Activated CD8-positive, alpha-beta memory T cell treated with anti-CD3 and anti-CD28 coated beads for 36 hours (primary cell): ENCODE data around the gene DDO. TPM values are rescaled to one million over a fixed set of nuclear protein-coding genes. Genes with fewer than 3 reads are reported as not detected.

ENCODE experiments used
- CTCF ChIA-PET: fragments of 350-600 bp; sonication (Branson Sonifier 250); formaldehyde crosslinking; loops from one replicate; lab custom pipeline; 2021; ENCODE audit warnings: antibody characterized with exemption; lab: Charles Lee
- POLR2A ChIA-PET: fragments of 350-600 bp; sonication (Branson Sonifier 250); formaldehyde crosslinking; loops from one replicate; lab custom pipeline; 2021; ENCODE audit warnings: antibody characterized with exemption; lab: Charles Lee
- total RNA-seq, 2 experiments: library from RNA; stranded (reverse); gene quantifications; one replicate each; pipeline ENCODE4 v1.2.3, GENCODE V29; 2021

Gene DDO
- total RNA-seq, 2 experiments from 2014 or later: not detected

DNA sequence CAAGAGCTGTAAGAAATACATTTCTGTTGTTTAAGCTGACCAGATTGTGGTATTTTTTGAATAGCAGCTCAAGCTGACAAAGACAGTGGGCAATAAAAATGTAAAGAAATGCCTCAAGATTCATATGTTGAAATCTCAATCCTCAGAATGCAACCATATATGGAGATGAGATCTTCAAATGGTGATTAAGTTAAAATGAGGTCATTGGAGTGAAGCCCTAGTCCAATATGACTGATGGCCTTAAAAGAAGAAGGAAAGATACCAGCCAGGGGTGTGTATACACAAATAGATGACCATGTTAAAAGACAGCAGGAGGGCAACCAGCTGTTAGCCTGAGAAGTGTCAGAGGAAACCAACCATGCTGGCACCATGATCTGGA, 7.1 kb upstream of the DDO start:
- POLR2A ChIA-PET: no interaction called here

DNA sequence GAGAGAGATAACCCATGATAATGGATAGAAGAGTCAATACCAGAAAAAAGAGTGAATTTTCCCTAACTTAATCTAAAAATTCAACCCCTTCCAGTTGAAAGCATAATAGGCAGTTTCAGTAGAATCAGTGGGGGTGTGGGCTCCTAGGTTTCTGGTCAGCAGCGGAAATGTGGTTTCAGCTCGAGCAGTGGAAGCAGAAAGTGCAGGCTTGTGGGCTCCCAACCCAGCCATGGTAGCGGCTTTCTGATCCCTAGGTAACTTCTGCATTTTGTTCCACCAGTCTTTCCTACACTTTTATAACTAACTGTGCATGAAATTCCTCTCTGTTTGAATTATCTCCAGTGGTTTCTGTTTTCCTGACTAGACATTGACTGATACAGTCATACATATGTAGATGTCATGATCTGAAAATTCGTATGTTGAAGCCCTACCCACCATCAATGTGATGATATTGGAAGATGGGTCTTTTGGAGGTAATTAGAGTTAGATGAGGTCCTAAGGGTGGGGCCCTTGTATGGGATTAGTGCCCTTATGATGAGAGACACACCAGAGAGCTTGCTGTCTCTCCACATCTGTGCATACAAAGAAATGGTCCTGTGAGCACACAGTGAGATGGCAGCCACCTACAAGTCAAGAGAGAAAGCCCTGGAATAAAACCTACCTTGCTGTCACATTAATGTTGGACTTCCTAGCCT, 6.5 kb upstream of the DDO start:
- CTCF ChIA-PET: no interaction called here
- POLR2A ChIA-PET: no interaction called here

More for the DNA sequence above, 7.1 kb upstream of the DDO start:
- CTCF ChIA-PET: no interaction called here

DNA sequence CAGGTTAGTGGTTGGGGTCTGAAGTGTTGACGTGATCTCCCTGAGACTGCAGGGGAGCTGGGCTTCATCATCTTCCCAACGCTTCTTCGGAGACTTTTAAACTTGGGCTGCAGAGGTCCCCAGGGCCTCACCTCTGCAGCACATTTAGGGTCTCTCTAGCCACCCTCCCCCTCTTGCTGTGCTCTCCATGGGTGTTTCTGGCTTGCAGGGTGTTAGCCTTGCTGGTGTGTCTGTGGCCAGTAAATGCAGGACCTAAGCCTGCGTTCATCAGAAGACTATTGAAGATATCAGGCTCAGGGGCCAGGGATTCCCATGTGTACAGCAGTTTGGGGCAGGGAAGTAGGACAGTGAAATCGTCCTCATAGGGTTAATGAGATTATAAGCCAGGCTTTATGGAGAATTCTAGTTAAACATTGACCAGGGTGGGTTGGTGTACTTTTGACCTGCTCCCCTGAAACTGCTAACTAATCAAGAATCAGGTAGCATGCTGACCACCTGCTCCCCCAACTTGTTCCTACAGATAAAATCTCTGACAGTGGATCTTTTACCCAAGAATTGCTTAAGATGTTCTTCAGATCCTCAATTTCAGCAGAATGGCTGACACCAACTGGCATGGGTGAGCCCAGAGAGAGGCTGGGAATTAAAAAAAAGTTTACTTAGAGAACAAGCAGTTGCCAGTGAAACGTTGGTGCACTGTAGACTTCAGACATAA, 3.8 kb upstream of the DDO start:
- CTCF ChIA-PET: no interaction called here
- POLR2A ChIA-PET: no interaction called here

DNA sequence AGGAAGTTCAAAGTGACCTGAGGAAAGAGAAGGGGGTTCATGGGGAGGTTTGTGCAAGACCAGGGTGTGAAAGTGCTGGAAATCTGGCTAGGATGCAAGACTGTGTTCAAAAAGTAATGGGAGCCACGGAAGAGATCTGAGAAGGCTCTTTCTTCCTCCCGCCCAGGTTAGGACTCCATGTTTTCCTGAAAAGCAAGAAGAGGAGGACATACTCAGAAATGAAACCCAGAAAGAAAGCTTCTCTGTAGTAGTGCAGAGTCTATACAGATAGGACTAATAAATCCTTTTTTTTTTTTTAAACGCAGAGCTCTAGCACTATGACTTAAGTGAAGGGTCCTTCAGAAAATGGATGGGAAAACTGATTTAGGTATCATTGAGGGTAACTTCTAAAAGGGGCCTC, 3.2 kb upstream of the DDO start:
- POLR2A ChIA-PET: no interaction called here
- CTCF ChIA-PET: no interaction called here

DNA sequence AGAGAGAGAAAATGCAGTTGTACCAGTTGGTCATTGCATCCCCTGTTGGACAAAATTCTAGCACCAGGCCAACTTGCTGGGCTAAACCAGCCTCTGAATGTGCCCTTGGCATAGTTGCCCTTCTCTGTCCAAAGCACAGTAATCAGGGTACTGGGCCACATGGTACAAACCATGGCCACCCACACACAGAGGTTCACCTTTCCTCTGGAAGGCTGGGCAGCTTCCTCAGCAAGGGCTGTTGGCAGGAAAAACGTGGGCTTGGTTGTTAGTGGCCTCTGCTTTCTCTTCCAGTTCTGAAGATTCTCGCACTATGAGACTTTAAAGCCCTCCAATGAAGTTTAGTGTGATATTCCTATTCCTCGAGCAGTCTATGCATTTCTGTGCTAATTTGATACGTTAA, 706 bp downstream of the DDO start:
- CTCF ChIA-PET: interaction anchor here (0.7 kb wide), 1 partner anchor 1311 kb away, joined by 3 read pairs; no protein-coding TSS in a partner anchor
- POLR2A ChIA-PET: no interaction called here

DNA sequence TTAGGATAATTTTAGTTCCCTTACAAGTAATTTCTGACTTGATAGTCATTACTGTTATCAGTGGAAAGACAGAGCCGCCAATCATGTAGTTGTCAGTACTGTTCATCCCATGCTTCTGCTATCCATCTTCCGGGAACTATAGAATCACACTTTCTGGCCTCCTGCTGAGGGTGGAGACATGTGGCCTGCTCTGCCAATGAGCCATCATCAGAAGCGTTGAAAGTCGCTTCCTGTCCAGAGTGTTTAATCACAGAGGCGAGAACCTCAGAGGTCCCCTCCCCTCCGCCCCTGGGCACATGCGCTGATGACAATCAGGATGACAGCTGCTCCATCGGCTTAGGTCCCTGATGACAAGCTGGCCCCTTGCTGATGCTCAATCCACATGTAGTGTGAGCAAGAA, 3.0 kb downstream of the DDO start:
- CTCF ChIA-PET: no interaction called here
- POLR2A ChIA-PET: no interaction called here

DNA sequence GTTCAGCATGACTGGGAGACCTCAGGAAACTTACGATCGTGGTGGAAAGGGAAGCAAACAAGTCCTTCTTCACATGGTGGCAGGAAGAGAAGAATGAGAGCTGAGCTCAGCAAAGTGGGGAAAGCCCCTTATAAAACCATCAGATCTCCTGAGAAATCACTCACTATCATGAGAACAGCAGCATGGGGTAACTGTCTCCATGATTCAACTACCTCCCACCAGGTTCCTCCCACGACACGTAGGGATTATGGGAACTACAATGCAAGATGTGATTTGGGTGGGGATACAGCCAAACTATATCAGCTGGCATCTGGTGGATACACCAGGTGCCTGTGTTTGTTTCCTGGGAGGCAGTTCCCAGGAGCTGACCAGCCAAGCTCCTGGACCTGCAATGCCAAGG, 4.9 kb downstream of the DDO start:
- POLR2A ChIA-PET: no interaction called here
- CTCF ChIA-PET: interaction anchor here (1.1 kb wide), 1 partner anchor 10 kb away, joined by 5 read pairs; no protein-coding TSS in a partner anchor

DNA sequence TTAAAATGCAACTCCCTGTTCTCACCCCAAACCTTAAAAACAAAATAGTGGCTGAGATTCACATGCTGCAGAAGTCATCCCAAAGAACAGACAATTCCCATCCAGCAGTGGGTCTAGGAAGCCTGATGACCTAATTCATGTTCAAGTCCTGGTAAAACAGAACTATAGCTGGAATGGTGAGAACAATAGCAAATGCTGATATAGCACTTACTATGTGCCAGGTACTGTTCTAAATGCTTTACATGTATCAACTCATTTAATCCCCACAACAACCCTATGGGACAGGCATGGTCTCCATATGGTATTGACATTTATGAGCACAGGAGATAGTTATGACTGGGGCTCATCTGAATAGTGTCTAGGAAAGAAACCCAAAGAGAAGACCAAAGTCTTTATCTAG, 5.6 kb downstream of the DDO start:
- CTCF ChIA-PET: no interaction called here
- POLR2A ChIA-PET: no interaction called here

DNA sequence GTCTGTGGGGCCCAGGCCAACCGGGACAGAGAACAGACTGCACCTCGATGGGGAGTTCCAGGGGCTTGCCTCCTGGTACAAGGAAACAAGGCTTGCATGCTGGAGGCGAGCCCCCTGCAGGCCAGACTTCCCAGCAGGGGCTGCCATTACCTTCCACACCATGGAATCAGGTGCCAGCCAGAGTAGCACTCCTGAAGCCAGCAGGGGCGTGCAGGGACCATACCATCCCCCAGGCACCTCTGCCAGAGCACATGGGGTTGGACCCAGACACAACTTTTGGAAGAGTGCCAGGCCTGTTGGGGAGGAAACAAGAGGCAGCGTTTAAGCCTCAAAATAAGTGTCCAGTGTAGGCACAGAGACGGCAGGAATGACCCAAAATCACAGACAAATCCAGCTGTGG, 6.5 kb downstream of the DDO start:
- CTCF ChIA-PET: no interaction called here

DNA sequence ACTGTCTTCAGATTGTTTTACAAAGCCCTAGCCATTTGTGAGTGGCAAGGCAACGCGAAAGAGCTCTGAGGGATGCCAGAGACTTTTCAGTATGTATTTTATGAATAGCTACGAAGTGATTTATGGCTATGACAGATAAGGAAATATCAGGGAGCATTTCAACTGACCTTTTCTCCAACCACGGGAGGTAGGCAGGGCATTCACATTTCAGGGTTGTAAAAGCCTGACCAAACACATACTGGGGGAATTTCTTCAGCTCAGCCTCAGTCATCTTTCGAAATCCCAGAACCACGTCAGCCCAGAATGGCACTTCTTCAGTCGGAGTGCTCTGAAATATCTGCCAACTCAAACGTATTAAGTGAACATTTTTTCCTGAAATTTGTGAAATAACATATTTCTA, 10.8 kb downstream of the DDO start:
- POLR2A ChIA-PET: no interaction called here
- CTCF ChIA-PET: no interaction called here

More for the DNA sequence above, 6.5 kb downstream of the DDO start:
- POLR2A ChIA-PET: no interaction called here

DNA sequence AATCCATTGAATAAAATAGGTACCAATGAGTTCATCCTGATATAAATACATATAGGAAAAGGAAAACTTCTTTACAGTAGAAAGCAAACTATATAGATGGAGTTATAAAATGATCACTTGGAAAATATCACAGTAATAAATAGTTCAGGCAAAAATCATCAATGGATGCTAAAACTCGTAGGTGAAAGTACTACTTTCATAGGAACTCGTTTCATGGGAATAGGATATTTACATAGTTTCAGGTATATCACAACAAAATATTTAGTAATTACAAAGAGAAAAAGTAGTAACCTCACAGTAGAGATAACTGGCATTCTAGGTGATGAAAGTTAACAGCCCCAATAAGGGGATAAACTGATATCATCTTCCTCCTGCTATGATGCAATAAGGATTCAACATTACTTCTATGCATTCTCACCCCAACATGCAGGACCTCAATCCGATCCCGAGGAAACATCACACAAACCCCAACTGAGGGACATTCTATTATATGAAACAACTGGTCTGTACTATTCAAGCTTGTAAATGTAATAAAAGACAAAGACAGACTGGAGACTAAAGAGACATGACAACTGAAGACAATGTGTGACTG, 13.7 kb downstream of the DDO start:
- ChIA-PET CTCF (interaction anchor here (1.3 kb wide), 1 partner anchor 10 kb away, joined by 3 read pairs; no protein-coding TSS in a partner anchor), POLR2A (no interaction called here)

DNA sequence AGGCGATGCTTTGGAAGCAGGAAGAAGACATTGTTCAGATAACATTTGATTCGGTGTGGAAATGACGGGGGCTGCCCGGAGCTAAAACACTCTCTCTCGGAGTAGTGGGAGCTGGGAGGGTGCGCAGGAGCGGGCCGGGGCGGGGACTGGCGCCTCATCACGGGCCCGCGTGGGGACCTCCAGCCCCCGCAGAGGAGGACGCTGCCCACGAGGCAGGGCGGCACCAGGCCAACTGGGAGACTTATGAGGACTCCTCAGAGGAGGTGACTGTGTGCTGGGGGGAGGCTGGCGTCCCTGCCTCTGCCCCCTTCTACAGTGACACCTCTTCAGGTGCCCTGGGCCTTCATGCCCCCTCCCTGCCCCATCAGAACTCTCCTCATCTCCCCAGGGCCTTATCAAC, 15.2 kb downstream of the DDO start:
- POLR2A ChIA-PET: no interaction called here

DNA sequence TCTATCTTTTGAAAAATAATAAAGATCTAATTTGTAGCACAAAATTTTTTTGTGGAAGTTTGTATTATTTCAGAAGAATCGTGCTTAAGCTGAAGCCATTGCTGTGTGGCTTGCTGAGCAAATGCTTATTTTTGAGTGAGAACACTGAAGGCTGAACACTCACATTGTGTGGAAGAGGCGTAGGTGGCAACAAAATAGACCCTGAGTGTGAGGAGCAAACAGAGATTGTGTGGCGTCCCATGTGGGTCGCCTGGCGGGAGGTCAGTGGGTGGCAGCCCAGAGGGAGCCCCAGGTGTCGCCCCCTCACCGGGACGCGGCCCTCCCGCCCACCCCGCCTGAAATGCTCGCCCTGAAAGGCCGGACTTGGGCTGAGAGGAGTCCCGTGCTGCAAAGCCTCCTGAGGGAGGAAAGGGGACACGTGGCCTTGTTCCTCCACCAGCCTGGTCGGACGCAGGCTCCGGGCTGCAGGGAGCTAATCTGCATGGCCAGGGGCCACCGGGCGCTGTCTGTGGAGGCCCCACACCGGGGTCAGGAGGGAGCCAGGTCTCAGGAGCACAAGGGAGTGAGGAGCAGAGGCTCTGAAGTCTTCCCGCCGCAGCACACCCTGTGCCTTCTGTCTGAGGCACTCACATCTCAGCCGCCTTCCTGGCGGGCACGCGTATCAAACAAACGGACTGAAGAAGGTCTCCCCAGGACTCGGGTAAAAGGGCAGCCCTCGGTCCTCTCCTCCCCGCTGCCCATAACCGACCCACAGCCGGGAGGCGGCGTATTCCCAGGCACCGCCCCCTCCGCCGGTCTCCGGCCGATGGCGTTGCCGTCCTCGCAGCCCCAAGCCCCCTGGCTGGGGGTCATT, 15.9 kb downstream of the DDO start:
- ChIA-PET POLR2A (no interaction called here), CTCF (no interaction called here)

More for the DNA sequence above, 15.2 kb downstream of the DDO start:
- CTCF ChIA-PET: interaction anchor here (1.0 kb wide), 1 partner anchor 11 kb away, joined by 5 read pairs; no protein-coding TSS in a partner anchor

DNA sequence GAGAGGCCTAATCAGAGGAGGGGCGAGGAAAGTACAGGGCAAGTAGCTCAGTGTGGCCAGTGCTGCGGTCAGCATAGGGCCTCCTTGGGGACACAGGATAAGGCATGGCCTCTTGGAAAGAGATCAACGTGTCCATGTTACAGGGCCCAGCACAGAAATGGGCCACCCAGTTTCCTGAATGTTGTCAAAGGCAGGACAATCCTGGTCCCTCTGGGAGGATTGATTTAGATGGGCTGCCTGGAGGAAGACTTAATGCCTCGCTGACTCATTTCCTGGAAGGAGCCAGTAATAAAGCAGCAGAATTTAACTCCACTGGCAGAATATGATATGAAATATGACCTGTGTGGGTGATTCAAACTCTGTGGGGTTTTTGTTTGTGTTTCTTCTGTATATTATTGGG, 16.6 kb downstream of the DDO start:
- ChIA-PET POLR2A (no interaction called here), CTCF (no interaction called here)

DNA sequence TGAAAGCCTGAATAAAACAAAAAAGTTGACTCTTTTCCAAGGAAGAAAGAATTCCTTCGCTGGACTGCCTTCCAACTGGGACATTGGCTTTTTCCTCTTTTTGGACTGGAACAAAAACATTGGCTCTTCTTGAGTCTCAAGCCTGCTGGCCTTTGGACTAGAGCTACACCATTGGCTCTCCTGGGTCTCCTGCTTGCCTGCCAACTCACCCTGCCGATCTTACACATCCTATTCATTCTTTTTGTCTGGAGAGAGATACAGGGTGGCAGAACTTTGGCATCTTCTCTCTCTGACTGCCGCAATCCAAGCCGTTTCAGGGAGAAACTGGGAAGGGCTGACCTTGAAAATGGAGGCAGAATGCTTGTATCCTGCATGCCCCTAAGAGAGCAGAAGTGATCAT, 20.2 kb downstream of the DDO start:
- POLR2A ChIA-PET: no interaction called here
- CTCF ChIA-PET: interaction anchor here (1.4 kb wide), 1 partner anchor 355 kb away, joined by 4 read pairs; no protein-coding TSS in a partner anchor

DNA sequence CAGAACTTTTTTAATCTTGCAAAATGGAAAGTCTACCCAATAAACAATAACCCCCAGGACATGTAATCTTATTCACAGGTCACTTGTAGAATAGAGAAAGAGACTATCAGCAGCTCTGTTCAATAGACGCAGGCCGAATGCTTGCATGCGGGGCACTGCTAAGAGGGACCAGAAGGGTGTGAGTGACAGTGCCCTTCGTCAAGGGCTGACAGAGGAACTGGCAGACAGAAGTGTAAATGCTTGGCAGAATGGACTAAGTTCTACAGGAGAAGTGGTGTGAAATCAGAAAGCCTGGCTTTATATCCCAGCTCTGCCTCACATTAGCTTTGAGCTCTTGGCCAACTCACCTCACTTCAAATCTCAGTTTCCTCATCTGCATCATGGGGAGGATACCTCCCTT, 21.0 kb downstream of the DDO start:
- CTCF ChIA-PET: interaction anchor here (1.4 kb wide), 1 partner anchor 354 kb away, joined by 4 read pairs; no protein-coding TSS in a partner anchor
- POLR2A ChIA-PET: no interaction called here

DNA sequence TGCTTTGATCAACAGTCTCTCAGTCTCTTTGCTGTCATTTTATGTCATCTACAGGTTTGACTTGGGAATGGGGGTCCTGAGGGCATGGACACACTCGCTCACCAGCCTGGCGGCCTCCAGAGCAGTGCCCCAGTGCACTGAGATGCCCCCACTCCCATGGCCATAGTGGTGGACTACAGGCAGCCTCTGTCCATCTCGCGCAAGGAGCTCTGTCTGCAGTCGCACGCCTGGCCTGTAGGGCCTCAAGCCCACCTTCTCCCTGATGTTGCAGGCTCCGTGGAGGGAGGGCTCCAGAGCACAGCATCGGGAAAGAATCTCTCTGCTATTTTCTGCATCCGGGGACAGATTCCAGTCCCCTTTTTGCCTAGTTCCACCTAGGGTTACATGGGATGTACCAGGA, 22.6 kb downstream of the DDO start:
- CTCF ChIA-PET: interaction anchor here (0.9 to 3.6 kb wide), 3 partner anchors 214 to 688 kb away, joined by 3 to 21 read pairs (median 3); no protein-coding TSS in a partner anchor

DNA sequence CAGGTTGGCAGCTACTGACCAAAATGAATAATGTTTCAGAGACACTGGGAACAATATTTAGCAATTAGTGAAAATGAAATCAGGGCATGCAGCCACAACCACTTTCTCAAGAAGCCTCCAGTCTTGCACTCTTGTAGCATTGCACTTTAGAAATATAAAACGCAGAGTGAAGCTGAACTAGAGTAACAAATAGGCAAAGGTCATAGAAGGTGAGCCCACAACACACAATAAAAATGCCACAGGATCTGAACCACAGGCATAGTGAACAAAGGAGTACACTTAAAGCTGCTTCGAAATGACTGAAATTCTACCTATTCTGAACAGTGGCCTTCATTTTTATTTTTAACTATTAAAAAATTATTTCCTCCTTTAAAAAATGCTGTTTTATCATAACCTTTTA, 25.0 kb downstream of the DDO start:
- ChIA-PET CTCF (interaction anchor here (0.9 to 3.6 kb wide), 4 partner anchors 14 to 685 kb away, joined by 3 to 21 read pairs (median 4); no protein-coding TSS in a partner anchor), POLR2A (no interaction called here)

More for the DNA sequence above, 22.6 kb downstream of the DDO start:
- POLR2A ChIA-PET: interaction anchor here (1.0 kb wide), 1 partner anchor 212 kb away, joined by 3 read pairs; the partner anchor contains the start of gene CDC40
